Stromal cell of bone marrow (primary cell): ENCODE measurements around the gene SEL1L2.
A peak's percentile ranks its signal among the peaks of the same experiment; 100 is the strongest.

Experiments
- DNase-seq: peaks from one replicate; pipeline ENCODE4 v3.0.0-alpha.2; 2012; ENCODE audit warnings: low read depth

SEL1L2 gene

GRCh38 chr20:13865791-13866351 lies 124.5 kb downstream of the SEL1L2 start:
- DNase-seq, result peak; percentile 44

- no peak for DNase-seq
Observed at GRCh38 chr20:13865156-13865555, 125.3 kb downstream of the SEL1L2 start.

- DNase-seq, result no peak
Observed at GRCh38 chr20:13863244-13863643, 127.2 kb downstream of the SEL1L2 start.

- no peak for DNase-seq
Observed at GRCh38 chr20:13862245-13862644, 128.2 kb downstream of the SEL1L2 start.

GRCh38 chr20:13858871-13859270 lies 131.5 kb downstream of the SEL1L2 start:
- no peak for DNase-seq

- DNase-seq, result no peak
Observed at GRCh38 chr20:13858439-13858838, 132.0 kb downstream of the SEL1L2 start.

- no peak for DNase-seq
Observed at GRCh38 chr20:13857961-13858360, 132.5 kb downstream of the SEL1L2 start.

GRCh38 chr20:13857304-13857703 lies 133.1 kb downstream of the SEL1L2 start:
- DNase-seq, result no peak

GRCh38 chr20:13856354-13856753 lies 134.1 kb downstream of the SEL1L2 start:
- no peak for DNase-seq

GRCh38 chr20:13855613-13856012 lies 134.8 kb downstream of the SEL1L2 start:
- DNase-seq, result no peak

GRCh38 chr20:13852306-13852705 lies 138.1 kb downstream of the SEL1L2 start:
- DNase-seq, result no peak

GRCh38 chr20:13851279-13851678 lies 139.1 kb downstream of the SEL1L2 start:
- DNase-seq, result no peak

- DNase-seq, result no peak
Observed at GRCh38 chr20:13844296-13844695, 146.1 kb downstream of the SEL1L2 start.

- DNase-seq, result no peak
Observed at GRCh38 chr20:13841206-13841605, 149.2 kb downstream of the SEL1L2 start.

- no peak for DNase-seq
Observed at GRCh38 chr20:13840093-13840465, 150.3 kb downstream of the SEL1L2 start.

- DNase-seq, result peak; percentile 82
Observed at GRCh38 chr20:13839421-13840092, 150.9 kb downstream of the SEL1L2 start.

- DNase-seq, result no peak
Observed at GRCh38 chr20:13838664-13839063, 151.8 kb downstream of the SEL1L2 start.

GRCh38 chr20:13831476-13831875 lies 158.9 kb downstream of the SEL1L2 start:
- no peak for DNase-seq

GRCh38 chr20:13825465-13825864 lies 164.9 kb downstream of the SEL1L2 start:
- DNase-seq, result no peak

- no peak for DNase-seq
Observed at GRCh38 chr20:13824459-13824858, 166.0 kb downstream of the SEL1L2 start.

- no peak for DNase-seq
Observed at GRCh38 chr20:13822459-13822858, 168.0 kb downstream of the SEL1L2 start.

GRCh38 chr20:13821876-13822275 lies 168.5 kb downstream of the SEL1L2 start:
- peak; percentile 16 for DNase-seq

- DNase-seq, result peak; percentile 24
Observed at GRCh38 chr20:13819885-13820645, 170.3 kb downstream of the SEL1L2 start.
